ENCODE measurements around the gene EME1. TPM values are rescaled to one million over a fixed set of nuclear protein-coding genes. Genes with fewer than 3 reads are reported as not detected.

EME1 gene
- total and polyA plus RNA-seq, 2 of the 8 experiments (the other 6 are each of a cell fraction or from before 2014, with no cell fraction given): 13.9 to 16.3 TPM

GRCh38 chr17:50346313-50347116 is 26.5 kb upstream of the EME1 start (continued):
- TF ChIP-seq, protein P1, sequence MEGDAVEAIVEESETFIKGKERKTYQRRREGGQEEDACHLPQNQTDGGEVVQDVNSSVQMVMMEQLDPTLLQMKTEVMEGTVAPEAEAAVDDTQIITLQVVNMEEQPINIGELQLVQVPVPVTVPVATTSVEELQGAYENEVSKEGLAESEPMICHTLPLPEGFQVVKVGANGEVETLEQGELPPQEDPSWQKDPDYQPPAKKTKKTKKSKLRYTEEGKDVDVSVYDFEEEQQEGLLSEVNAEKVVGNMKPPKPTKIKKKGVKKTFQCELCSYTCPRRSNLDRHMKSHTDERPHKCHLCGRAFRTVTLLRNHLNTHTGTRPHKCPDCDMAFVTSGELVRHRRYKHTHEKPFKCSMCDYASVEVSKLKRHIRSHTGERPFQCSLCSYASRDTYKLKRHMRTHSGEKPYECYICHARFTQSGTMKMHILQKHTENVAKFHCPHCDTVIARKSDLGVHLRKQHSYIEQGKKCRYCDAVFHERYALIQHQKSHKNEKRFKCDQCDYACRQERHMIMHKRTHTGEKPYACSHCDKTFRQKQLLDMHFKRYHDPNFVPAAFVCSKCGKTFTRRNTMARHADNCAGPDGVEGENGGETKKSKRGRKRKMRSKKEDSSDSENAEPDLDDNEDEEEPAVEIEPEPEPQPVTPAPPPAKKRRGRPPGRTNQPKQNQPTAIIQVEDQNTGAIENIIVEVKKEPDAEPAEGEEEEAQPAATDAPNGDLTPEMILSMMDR (IDR thresholded peaks at IDR 0.05; ENCODE audit: control extremely low read depth in 1 of 3, insufficient read depth in 1 of 3, low read depth in 1 of 3, low read length in 3 of 3): no peak
- no peak for TF ChIP-seq KDM1A (IDR thresholded peaks at IDR 0.05; ENCODE audit: borderline replicate concordance, low read length)

All from H1 (cell line).